HG02798 (cell line): ENCODE data around the gene NHS.
A peak's percentile ranks its signal among the peaks of the same experiment; 100 is the strongest.

ENCODE experiments used
- ATAC-seq: cut with Tn5 transposase; IDR thresholded peaks from one replicate; pipeline ENCODE4 v1.9.1; 2021; ENCODE audit warnings: mild to moderate bottlenecking; ENCODE audit not compliant: unreplicated experiment, poor library complexity

The NHS gene

DNA sequence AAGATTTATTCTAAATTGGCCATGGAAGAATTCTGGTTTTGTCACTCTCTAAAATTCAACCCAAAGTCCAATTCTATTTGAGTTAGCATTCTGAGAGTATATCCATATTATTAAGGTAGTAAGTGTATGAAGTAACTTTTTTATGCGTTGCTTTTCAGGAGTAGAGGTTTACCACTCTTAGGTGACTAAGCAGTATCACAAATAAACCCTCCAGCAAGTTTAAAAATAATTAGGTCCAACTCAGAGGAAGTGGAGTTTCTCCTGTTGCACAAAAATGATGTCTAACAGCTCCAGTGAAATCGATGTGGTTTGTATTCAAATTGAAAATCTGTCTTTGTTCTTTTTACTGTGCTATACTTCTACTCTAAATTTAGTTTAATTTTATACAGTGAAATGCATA, 368.9 kb downstream of the NHS start:
- ATAC-seq, result no peak

GRCh38 chrX:17744896-17745523, 370.0 kb downstream of the NHS start:
- no peak for ATAC-seq

GRCh38 chrX:17747692-17748091, 372.7 kb downstream of the NHS start:
- ATAC-seq, result no peak

DNA sequence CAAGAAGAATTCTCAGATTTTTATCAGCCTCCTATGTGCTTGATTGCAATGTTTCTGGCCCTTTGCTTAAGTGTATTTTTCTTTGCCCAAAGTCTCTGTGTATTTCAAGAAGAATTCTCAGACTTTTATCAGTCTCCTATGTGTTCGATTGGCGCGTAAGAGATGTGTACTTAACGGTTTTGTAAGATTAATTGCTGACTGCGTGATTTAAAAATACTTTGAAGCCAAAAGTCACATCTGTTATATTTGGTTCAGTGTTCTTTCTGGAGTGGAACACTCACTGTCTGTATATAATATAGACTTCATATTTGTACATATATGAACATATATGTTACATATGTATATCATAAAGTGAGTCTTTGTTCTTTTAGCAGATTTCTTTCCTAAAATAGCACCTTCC, 373.7 kb downstream of the NHS start:
- ATAC-seq, result no peak

DNA sequence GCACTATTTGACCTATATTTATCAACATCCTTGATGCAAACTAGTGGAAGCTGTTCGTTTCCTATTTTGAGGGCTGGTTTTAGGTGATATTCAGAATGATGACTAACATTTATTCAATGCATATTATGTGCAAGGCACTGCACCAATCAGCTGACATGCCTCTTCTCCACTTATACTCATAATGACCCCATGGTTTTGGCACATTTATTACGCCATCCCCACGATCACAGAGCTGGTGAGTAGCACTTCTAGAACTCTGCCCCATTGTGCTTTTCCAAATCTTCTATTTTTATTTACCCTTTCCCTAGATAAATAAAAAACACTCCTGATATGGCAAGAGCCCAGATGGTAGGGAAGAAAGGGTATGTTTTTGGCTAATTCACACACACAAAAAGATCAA, 375.4 kb downstream of the NHS start:
- ATAC-seq, result no peak

- peak; percentile 59 for ATAC-seq
These were observed 383.4 kb downstream of the NHS start for GRCh38 chrX:17758382-17758781.

GRCh38 chrX:17759990-17760389, 385.0 kb downstream of the NHS start:
- no peak for ATAC-seq

DNA sequence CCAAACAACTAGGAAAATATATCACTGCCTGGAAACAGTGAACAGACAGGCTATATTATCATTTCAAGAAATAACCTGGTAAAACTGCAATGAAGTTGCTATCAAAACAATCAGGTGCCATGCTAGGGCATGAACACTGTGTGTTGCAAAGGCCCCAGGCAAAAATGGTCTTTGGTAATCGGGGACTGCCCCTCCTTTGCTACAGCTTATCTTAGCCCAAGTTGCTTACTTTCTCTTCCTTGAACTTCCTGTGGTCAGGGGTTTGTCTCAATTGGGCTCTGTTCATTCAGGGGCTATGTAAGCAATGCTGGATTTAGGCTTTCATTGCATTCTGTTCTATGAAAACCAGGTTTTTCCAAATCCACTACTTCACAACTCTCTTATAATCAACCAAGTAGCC, 392.7 kb downstream of the NHS start:
- ATAC-seq, result no peak

DNA sequence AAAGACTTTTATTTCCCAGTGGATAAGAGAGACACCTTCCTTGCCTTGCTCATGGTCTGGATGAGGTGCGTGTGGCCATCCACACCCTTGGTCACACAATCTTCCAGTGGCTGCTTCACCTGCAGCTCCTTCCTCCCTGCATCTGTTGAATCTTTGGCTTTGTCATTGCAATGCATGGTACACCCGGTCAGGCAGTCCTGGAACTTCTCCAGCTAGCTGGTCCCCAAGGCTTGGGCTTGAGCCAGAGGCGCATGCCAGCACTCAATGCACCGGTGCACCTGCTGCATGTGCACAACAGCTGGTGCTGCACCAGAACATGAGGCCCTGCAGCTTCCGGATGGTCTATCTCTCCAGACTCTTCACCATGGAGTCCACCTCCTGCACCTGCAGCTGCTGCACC, 394.0 kb downstream of the NHS start:
- ATAC-seq, result no peak

DNA sequence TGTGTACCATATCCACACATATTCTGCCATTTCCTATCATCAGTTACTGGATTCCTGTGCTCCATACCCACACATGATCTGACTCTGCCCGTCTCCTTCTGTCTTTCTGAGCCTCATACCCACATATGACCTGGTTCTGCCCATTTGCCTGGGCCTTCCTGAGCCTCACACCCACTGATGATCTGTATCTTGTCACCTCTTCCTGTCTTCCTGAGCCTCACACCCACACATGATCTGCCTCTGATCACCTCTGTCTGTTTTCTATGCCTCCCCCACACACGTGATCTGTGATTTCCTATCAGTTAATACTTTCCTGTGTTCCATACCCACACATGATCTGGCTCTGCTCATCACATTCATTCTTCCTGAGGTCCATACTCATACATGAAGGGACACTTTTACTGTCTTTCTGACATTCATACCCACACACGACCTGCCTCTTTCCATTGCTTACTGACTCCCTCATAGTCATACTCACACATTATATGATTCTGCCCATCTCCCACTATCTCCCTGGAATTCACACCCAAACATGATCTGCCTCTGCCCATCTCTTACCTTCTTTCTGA, 394.8 kb downstream of the NHS start:
- ATAC-seq, result no peak

- no peak for ATAC-seq
These were observed 398.3 kb downstream of the NHS start for GRCh38 chrX:17773221-17773876.

GRCh38 chrX:17774053-17774452, 399.1 kb downstream of the NHS start:
- no peak for ATAC-seq

GRCh38 chrX:17778997-17779396, 404.0 kb downstream of the NHS start:
- ATAC-seq, result no peak

DNA sequence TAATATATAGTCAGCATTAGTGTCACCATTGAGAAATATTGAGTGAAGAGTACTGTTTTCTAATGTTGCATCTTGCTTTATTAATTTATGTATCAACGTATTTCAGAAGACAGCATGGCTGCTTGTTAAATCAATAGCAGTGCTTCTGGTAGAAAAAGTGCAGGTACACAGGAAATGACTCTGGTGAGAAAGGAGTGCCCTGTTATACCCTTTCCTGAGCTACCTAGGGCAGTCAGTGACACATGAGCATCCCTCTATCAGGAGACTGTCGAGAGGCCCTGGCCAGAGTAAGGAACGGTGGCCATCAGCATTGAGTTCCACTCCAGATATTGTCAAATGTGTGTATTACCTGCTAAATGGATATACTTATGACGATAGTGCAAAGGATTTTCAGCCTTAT, 404.4 kb downstream of the NHS start:
- ATAC-seq, result no peak
